Ishikawa (cell line): ENCODE results near the gene SDCCAG8.

Experiments used
- CEBPB ChIP-seq: IDR thresholded peaks from 2 replicates; pipeline ENCODE4 v1.6.1; 2012
- CREB1 ChIP-seq: IDR thresholded peaks from 2 replicates; pipeline ENCODE4 v1.6.1; 2012; ENCODE audit warnings: low read depth
- EGR1 ChIP-seq: IDR thresholded peaks from 2 replicates; pipeline ENCODE4 v1.6.1; 2012
- EP300 ChIP-seq: IDR thresholded peaks from 2 replicates; pipeline ENCODE4 v1.6.1; 2012; ENCODE audit warnings: borderline replicate concordance
- FOXM1 ChIP-seq: IDR thresholded peaks from 2 replicates; pipeline ENCODE4 v1.6.1; 2012; ENCODE audit warnings: low read depth, borderline replicate concordance
- NFIC ChIP-seq: IDR thresholded peaks from 2 replicates; pipeline ENCODE4 v1.6.1; 2012
- RAD21 ChIP-seq: IDR thresholded peaks from 2 replicates; pipeline ENCODE4 v1.6.1; 2012; ENCODE audit warnings: low read depth
- TAF1 ChIP-seq: IDR thresholded peaks from 2 replicates; pipeline ENCODE4 v1.6.1; 2012; ENCODE audit warnings: low read depth, mild to moderate bottlenecking
- TCF12 ChIP-seq: IDR thresholded peaks from 2 replicates; pipeline ENCODE4 v1.6.1; 2012; ENCODE audit warnings: low read depth
- TEAD4 ChIP-seq: IDR thresholded peaks from 2 replicates; pipeline ENCODE4 v1.6.1; 2012
- YY1 ChIP-seq: IDR thresholded peaks from 2 replicates; pipeline ENCODE4 v1.6.1; 2012; ENCODE audit warnings: low read depth
- ZBTB7A ChIP-seq: IDR thresholded peaks from 2 replicates; pipeline ENCODE4 v1.6.1; 2012; ENCODE audit warnings: low read depth
- TF ChIP-seq, protein P1 (sequence below): IDR thresholded peaks from 2 replicates; pipeline ENCODE4 v1.6.1; 2012
- TF ChIP-seq, protein P2 (sequence below): IDR thresholded peaks from 2 replicates; pipeline ENCODE4 v1.6.1; 2012; ENCODE audit warnings: low read depth, mild to moderate bottlenecking
- TF ChIP-seq, protein P3 (sequence below): IDR thresholded peaks from 2 replicates; pipeline ENCODE4 v1.6.1; 2012

Gene SDCCAG8

DNA sequence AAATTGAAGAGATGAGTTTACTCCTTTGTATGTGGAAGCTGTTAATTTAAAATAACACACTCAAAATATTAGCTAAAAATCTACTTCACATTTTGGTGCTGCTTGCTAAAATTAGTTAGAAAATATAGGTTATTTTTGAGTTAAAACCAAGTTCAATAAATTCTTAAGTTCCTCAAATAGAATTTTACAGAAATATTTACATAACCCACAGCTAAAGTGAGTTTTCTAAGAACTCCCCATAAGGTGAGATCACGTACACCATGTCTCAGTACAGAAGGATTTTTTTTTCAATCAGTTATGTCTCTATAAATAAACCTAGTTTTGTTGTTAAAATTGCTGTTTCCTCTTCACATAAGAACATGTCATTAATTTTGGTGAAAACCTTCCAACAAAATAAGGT lies 108.0 kb downstream of the SDCCAG8 start:
- TF ChIP-seq TEAD4 = no peak
- TF ChIP-seq TCF12 = no peak
- TF ChIP-seq, protein P1, sequence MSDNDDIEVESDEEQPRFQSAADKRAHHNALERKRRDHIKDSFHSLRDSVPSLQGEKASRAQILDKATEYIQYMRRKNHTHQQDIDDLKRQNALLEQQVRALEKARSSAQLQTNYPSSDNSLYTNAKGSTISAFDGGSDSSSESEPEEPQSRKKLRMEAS = no peak
- TF ChIP-seq YY1 = no peak
- no peak for TF ChIP-seq CEBPB

DNA sequence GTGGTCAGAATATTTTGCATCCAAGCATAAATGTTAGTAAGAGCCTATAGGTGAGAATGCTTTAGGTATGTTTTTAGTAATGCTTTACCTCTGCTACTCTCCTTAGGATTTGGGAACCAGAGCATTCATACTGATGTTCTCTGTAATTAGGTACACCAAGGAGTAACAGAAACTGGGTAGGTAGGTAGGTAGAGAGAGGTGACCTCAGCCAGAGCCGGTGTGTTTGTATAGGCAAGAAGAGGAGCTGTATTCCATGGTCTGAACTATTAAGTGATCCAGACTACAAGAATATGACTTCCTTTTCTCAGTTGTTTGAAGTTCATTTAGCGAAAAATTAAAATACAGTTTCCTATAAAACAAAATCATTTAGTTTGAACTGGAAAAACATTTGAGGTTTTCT lies 108.5 kb downstream of the SDCCAG8 start:
- TF ChIP-seq EGR1 (no peak), CEBPB (no peak), ZBTB7A (no peak), RAD21 (no peak), TAF1 (no peak), TEAD4 (no peak), EP300 (no peak), CREB1 (no peak), NFIC (no peak)
- TF ChIP-seq, protein P2, sequence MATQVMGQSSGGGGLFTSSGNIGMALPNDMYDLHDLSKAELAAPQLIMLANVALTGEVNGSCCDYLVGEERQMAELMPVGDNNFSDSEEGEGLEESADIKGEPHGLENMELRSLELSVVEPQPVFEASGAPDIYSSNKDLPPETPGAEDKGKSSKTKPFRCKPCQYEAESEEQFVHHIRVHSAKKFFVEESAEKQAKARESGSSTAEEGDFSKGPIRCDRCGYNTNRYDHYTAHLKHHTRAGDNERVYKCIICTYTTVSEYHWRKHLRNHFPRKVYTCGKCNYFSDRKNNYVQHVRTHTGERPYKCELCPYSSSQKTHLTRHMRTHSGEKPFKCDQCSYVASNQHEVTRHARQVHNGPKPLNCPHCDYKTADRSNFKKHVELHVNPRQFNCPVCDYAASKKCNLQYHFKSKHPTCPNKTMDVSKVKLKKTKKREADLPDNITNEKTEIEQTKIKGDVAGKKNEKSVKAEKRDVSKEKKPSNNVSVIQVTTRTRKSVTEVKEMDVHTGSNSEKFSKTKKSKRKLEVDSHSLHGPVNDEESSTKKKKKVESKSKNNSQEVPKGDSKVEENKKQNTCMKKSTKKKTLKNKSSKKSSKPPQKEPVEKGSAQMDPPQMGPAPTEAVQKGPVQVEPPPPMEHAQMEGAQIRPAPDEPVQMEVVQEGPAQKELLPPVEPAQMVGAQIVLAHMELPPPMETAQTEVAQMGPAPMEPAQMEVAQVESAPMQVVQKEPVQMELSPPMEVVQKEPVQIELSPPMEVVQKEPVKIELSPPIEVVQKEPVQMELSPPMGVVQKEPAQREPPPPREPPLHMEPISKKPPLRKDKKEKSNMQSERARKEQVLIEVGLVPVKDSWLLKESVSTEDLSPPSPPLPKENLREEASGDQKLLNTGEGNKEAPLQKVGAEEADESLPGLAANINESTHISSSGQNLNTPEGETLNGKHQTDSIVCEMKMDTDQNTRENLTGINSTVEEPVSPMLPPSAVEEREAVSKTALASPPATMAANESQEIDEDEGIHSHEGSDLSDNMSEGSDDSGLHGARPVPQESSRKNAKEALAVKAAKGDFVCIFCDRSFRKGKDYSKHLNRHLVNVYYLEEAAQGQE = no peak
- TF ChIP-seq, protein P3, sequence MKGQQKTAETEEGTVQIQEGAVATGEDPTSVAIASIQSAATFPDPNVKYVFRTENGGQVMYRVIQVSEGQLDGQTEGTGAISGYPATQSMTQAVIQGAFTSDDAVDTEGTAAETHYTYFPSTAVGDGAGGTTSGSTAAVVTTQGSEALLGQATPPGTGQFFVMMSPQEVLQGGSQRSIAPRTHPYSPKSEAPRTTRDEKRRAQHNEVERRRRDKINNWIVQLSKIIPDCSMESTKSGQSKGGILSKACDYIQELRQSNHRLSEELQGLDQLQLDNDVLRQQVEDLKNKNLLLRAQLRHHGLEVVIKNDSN = no peak
- TF ChIP-seq, protein P1 = no peak

DNA sequence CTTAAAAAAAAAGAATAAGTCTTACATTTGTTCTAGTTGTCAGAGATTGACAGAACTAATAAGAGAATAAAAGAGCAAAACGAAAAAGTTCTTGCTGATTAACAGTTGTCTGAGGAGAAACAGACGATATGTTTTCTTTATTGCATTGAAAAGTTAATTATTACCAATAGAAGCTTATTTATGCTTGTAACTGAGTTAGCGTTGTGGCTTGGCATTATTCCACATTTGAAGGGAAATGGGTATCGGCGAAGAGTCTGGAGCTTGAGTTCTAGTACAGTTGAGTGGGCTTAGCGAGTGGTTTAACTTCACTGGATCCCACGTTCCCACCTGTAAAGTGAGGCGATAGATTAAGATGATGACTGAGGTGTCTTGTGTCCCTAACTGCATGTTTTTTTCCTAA lies 109.0 kb downstream of the SDCCAG8 start:
- TF ChIP-seq, protein P2 = no peak
- TF ChIP-seq ZBTB7A (no peak), TAF1 (no peak), EGR1 (no peak), YY1 (no peak), CREB1 (no peak), FOXM1 (no peak)
- TF ChIP-seq, protein P3 = no peak

DNA sequence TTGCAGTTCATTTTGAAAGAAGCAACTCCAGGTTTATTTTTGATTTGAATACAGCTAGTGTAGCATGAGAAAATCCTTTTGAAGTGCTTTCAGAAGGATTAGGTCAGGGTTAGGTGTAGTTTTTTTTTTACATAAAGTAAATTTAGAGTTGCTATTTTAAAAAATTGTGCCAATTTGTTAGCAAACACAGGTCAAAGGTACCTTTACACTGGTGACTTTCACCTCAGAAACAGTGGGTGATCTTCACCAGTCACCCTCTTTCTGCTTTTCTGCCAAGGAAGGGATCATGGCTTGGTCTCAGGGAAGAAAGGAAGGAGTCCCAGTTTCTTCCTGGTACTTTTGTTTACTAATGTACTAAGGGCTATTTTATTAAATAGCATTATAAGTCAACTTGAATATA lies 111.5 kb downstream of the SDCCAG8 start:
- TF ChIP-seq ZBTB7A = no peak
- TF ChIP-seq CREB1 = no peak
- TF ChIP-seq NFIC = no peak
- TF ChIP-seq, protein P3 = no peak
- no peak for TF ChIP-seq TCF12
- TF ChIP-seq TAF1 = no peak
- TF ChIP-seq TEAD4 = no peak
- TF ChIP-seq EP300 = no peak
- TF ChIP-seq, protein P2 = no peak
- TF ChIP-seq YY1 = no peak
- TF ChIP-seq RAD21 = no peak
- no peak for TF ChIP-seq FOXM1
- no peak for TF ChIP-seq EGR1
- TF ChIP-seq, protein P1 = no peak
- no peak for TF ChIP-seq CEBPB

DNA sequence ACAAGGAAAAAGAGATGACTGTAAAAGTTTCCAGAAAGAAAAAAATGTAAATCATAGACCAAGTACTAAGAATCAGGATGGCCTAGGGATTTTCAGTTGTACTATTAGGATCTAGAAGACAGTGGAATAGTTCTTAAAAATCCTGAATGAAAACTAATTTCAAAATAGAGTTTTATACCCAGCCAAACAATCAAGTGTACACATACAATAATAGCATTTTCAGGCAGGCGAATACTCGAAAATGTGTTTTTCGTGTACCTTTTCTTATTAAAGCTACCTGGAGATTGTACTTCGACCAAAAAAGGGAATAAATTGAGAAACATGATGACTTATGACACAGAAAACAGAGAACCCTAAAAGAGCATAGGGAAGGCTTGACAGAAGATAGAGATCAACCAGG lies 118.6 kb downstream of the SDCCAG8 start:
- TF ChIP-seq, protein P2 = no peak
- TF ChIP-seq ZBTB7A (no peak), EGR1 (no peak), TCF12 (no peak), FOXM1 (no peak), YY1 (no peak), CREB1 (no peak), EP300 (no peak), CEBPB (no peak), TEAD4 (no peak), TAF1 (no peak)
- TF ChIP-seq, protein P1 = no peak
- TF ChIP-seq, protein P3 = no peak
